K562 (cell line): Measurements from ENCODE around the gene MCAT. TPM values are rescaled to one million over a fixed set of nuclear protein-coding genes. Genes with fewer than 3 reads are reported as not detected.

Experiments used
- C11orf30 ChIP-seq: fragments of 450-650 bp; IDR thresholded peaks from 2 replicates; pipeline ENCODE4 v1.6.1; 2016; ENCODE audit warnings: low read depth, mild to moderate bottlenecking
- EP400 ChIP-seq: fragments of 450-650 bp; IDR thresholded peaks from 2 replicates; pipeline ENCODE4 v1.6.1; 2017; ENCODE audit warnings: antibody characterized with exemption, mild to moderate bottlenecking, moderate library complexity
- GABPA ChIP-seq: fragments of 200-800 bp; sonication (Bioruptor generic); conservative IDR thresholded peaks from 2 replicates; pipeline ENCODE4 v1.6.1; 2016; ENCODE audit warnings: low read depth, missing genetic modification characterization, missing compliant biosample characterization
- HMGN3 ChIP-seq: IDR thresholded peaks from 2 replicates; pipeline ENCODE4 v1.6.1; 2011; ENCODE audit warnings: borderline replicate concordance, low read depth, mild to moderate bottlenecking, mixed read lengths, low read length; ENCODE audit not compliant: insufficient read length; ENCODE audit errors: extremely low read depth
- HNRNPLL ChIP-seq: fragments of 200-400 bp; formaldehyde crosslinking; IDR thresholded peaks from 2 replicates; pipeline ENCODE4 v1.6.1; 2017; ENCODE audit warnings: low read length, low read depth, mild to moderate bottlenecking; ENCODE audit not compliant: poor library complexity, severe bottlenecking
- MIER1 ChIP-seq: fragments of 450-650 bp; IDR thresholded peaks from 2 replicates; pipeline ENCODE4 v1.6.1; 2016; ENCODE audit warnings: antibody characterized with exemption, mild to moderate bottlenecking, low read depth
- NKRF ChIP-seq: fragments of 450-650 bp; IDR thresholded peaks from 2 replicates; pipeline ENCODE4 v1.6.1; 2016; ENCODE audit warnings: borderline replicate concordance
- REST ChIP-seq, 2 experiments: fragments of 450-650 bp; formaldehyde crosslinking in 1 of 2; IDR thresholded peaks; 2 replicates each; pipeline versions ENCODE4 v1.4.0 to v1.6.1; 2014 to 2020; ENCODE audit warnings: mild to moderate bottlenecking in 2 of 2, borderline replicate concordance in 1 of 2, low read depth in 1 of 2
- RFX5 ChIP-seq: IDR thresholded peaks from 2 replicates; pipeline ENCODE4 v1.6.1; 2011; ENCODE audit warnings: low read depth, mild to moderate bottlenecking, improper control_type of control experiment, low read length
- SIRT6 ChIP-seq: IDR thresholded peaks from one replicate; pipeline ENCODE4 v1.6.1; 2012; ENCODE audit warnings: low read depth, mild to moderate bottlenecking, control low read depth, inconsistent platforms, low read length, moderate library complexity
- SMARCE1 ChIP-seq: fragments of 450-650 bp; IDR thresholded peaks from 2 replicates; pipeline ENCODE4 v1.7.1; 2016; ENCODE audit warnings: mild to moderate bottlenecking
- SRF ChIP-seq, 2 experiments: fragments of 250-450, 450-650 bp in 1 of 2; sonication (Bioruptor Pico) in 1 of 2; sonication (generic) in 1 of 2; formaldehyde crosslinking; IDR thresholded peaks; 2 replicates each; pipeline versions ENCODE4 v1.5.0 to v1.5.1; 2020 to 2022; ENCODE audit warnings: mild to moderate bottlenecking in 1 of 2, missing genetic modification reagents in 1 of 2
- UBTF ChIP-seq, 2 experiments: IDR thresholded peaks; 2 replicates each; pipeline ENCODE4 v1.6.1; 2012; ENCODE audit warnings: improper control_type of control experiment in 2 of 2, low read depth in 2 of 2, low read length in 2 of 2, borderline replicate concordance in 1 of 2
- ZNF143 ChIP-seq: sonication (generic); formaldehyde crosslinking; IDR thresholded peaks from 2 replicates; pipeline ENCODE4 v1.9.0; 2022; ENCODE audit warnings: mild to moderate bottlenecking, missing genetic modification reagents
- polyA plus RNA-seq, 8 experiments: library from polyadenylated mRNA; depleted of rRNA in 4 of 8; stranded (reverse) in 5 of 8; unstranded in 3 of 8; fragments of >200 nt; fragmentation: Nextera tagmentation in 2 of 8; fragmentation: Illumina TruSeq in 1 of 8; extraction: Ambion mirVana in 2 of 8; extraction: Trizol in 1 of 8; gene quantifications; 2 replicates each; pipeline versions ENCODE4 v1.2.1 to v1.2.3, GENCODE V29; 2011 to 2014; ENCODE audit warnings: inconsistent platforms in 1 of 8, missing spikeins in 1 of 8
- total RNA-seq, 7 experiments: library from RNA; depleted of rRNA in 6 of 7; stranded (reverse); fragments of >200 nt in 6 of 7; fragmentation: Illumina TruSeq in 2 of 7; extraction: Trizol in 2 of 7; gene quantifications; 2 replicates each; pipeline versions ENCODE4 v1.2.1 to v1.2.3, GENCODE V29; 2011 to 2021; ENCODE audit warnings: low replicate concordance in 1 of 7

Gene MCAT
- total and polyA plus RNA-seq, 9 of the 15 experiments (the other 6 are each of a cell fraction or from before 2014, with no cell fraction given): 3.3 to 27.8 (median 13.9) TPM

GRCh38 chr22:43142880-43143562, at the start of gene MCAT (continued):
- peak; percentile 95 for TF ChIP-seq GABPA
- TF ChIP-seq SRF (CRISPR knock-in tag; IDR thresholded peaks at IDR 0.05): no peak
- TF ChIP-seq REST (IDR thresholded peaks at IDR 0.05; ENCODE audit: borderline replicate concordance): no peak
- peak; percentile 56; the same call in 1 of the 2 replicates for TF ChIP-seq REST (CRISPR knock-in tag; IDR thresholded peaks at IDR 0.05; ENCODE audit: low read depth)
- peak; percentile 33 for TF ChIP-seq HMGN3
- peak; percentile 38 for TF ChIP-seq HNRNPLL
- TF ChIP-seq NKRF: 0 out of 2 replicates have a peak, but pooled peaks have one; percentile 49
- TF ChIP-seq C11orf30: peak; percentile 91
- TF ChIP-seq UBTF (IDR thresholded peaks at IDR 0.05; ENCODE audit: borderline replicate concordance in 1 of 2, low read depth in 2 of 2, low read length in 2 of 2): peak; percentile 10 to 79; a peak in 1 of 4 replicates
- no peak for TF ChIP-seq SMARCE1
- TF ChIP-seq MIER1: no peak
- peak; percentile 59; the same call in 1 of the 2 replicates for TF ChIP-seq EP400
- no peak for TF ChIP-seq RFX5
- TF ChIP-seq SIRT6: no peak
- no peak for TF ChIP-seq ZNF143 (CRISPR knock-in tag)
